Measurements from ENCODE around the gene DBN1.

DBN1 gene

DNA sequence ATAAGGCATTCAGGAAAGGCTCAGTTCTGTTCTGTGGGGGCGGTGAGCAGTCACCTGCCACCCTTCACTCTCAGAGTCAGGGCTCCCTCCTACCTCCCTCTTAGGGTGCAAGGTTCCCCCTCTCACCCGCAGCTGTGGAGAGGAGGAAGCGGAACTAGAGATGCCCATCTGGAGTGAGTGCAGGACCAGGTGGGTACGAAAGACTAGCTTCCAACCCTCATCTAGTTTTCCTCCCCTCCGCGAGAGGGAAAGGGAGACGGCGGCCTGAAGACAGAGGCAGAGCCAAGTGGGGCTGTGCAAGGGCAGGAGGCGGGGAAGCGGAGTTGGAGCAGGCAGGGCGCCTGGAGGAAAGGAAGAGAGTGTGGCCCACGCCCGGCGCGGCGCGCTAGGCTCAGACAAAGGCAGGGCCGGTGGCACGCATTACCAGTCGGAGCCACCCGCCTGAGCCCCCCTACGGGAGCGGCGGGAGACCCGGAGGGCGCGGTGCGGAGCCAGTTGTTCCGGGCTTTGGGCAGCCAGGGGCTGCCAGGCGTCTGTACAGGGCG, 19.5 kb downstream of the DBN1 start:
- DNase-seq (ENCODE audit: low read depth, low spot score): no peak
- H3K4me3 ChIP-seq (ENCODE audit: low read depth, low read length): peak overlapping the region; percentile 27
- TF ChIP-seq, protein P1, sequence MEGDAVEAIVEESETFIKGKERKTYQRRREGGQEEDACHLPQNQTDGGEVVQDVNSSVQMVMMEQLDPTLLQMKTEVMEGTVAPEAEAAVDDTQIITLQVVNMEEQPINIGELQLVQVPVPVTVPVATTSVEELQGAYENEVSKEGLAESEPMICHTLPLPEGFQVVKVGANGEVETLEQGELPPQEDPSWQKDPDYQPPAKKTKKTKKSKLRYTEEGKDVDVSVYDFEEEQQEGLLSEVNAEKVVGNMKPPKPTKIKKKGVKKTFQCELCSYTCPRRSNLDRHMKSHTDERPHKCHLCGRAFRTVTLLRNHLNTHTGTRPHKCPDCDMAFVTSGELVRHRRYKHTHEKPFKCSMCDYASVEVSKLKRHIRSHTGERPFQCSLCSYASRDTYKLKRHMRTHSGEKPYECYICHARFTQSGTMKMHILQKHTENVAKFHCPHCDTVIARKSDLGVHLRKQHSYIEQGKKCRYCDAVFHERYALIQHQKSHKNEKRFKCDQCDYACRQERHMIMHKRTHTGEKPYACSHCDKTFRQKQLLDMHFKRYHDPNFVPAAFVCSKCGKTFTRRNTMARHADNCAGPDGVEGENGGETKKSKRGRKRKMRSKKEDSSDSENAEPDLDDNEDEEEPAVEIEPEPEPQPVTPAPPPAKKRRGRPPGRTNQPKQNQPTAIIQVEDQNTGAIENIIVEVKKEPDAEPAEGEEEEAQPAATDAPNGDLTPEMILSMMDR (IDR thresholded peaks at IDR 0.05; ENCODE audit: low read depth, low read length): no peak
- in situ Hi-C loops (cut with HindIII; ENCODE audit: low sequenced_read_pairs): no loop called here

DNA sequence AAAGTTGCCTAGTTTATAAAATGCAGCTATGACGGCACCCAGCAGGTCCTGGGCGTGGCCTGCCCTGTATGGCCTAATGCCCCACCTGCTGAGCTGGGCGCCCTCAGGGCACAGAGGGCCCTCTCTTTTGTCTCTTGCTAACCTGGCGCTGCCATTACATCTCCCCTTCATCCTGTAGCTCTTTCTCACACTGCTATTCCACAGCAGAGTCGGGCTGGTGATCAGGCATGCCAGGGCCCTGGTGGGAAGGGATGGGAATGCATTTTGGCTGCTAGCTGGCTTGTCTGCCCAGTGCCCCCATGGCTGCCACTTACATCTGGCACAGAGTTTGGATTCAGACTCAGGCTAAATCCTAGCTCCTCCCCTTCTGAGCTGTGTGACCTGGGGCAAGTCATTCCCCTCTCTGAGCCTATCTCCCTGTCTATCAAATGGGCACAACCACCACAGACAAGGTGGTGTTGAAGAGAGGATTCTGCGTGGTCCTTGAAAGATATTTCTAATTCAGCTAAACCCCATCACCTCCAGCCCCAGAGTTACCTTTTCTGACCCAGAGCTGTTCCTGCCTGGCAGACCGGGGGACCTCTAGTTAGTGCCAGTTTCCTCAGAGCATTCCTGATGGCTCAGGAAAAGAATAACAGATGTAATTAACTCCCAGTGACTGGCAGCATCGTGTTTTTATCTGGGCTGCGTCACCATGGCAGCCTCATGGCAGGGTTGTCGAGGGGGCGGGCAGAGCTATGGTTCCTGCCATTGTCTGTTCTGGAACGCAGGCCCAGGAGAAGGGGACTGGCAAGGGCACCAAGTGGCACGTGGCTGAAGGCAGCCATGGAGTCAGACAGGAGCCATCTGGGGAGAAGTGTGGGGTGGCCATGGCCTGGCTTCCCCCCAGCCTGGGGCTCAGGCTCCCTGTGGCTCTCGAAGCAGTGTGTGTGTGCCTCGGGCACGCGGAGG, 20.5 kb downstream of the DBN1 start:
- TF ChIP-seq, protein P1 (IDR thresholded peaks at IDR 0.05; ENCODE audit: low read depth, low read length): no peak
- in situ Hi-C loops (cut with HindIII; ENCODE audit: low sequenced_read_pairs): no loop called here
- DNase-seq (ENCODE audit: low read depth, low spot score): no peak
- no peak overlapping the region for H3K4me3 ChIP-seq (ENCODE audit: low read depth, low read length)

GRCh38 chr5:177450667-177451424, 22.6 kb downstream of the DBN1 start:
- in situ Hi-C loops (cut with HindIII; ENCODE audit: low sequenced_read_pairs): no loop called here
- H3K4me3 ChIP-seq (ENCODE audit: low read depth, low read length): no peak overlapping the region
- no peak for DNase-seq (ENCODE audit: low read depth, low spot score)
- TF ChIP-seq, protein P1 (IDR thresholded peaks at IDR 0.05; ENCODE audit: low read depth, low read length): no peak

DNA sequence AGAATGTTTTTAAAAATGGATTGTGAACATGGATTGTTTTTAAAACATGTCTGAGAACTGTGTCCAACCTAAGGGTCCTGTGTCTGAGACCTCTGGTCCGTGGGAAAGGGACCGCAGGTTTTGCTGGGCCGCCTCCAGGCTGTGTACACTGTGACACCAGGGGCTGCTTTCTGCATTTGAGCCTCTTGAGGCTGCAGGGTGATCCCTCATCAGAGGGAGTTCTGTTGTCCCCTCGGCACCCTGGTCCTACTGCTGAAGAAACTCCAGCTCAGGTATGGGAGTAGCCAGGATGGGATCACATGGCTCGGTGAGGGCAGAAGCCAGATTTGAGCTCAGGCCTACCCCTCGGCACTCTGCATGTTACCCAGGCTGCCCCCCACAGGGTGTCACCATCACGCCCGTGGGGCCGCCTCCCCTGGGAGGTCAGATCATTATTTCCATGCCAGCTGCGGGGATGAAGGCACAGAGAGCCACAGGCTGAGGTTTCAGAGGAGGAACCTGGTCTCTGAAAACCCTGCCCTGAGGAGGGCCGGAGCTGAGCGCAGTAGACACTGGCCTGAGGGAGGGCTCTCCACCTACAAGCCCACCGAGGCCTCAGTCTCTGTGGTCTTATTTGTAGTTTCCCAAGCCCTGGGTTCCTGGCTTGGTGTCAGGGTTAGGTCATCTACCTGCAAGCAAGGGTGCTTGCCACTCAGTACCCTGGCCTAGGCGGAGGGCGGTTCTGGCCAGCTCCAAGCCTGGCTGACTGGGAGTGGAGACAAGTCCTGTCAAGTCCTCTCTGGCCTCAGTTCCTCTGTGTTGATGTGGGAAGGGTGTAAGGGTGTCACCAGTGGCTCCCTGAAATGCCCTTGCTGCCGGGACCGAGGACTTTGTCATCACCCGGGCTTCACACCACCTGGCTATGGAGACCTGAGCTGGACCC, 24.0 kb downstream of the DBN1 start:
- in situ Hi-C loops (cut with HindIII; ENCODE audit: low sequenced_read_pairs): no loop called here
- H3K4me3 ChIP-seq (ENCODE audit: low read depth, low read length): no peak overlapping the region
- TF ChIP-seq, protein P1 (IDR thresholded peaks at IDR 0.05; ENCODE audit: low read depth, low read length): no peak
- no peak for DNase-seq (ENCODE audit: low read depth, low spot score)

- H3K4me3 ChIP-seq (ENCODE audit: low read depth, low read length): no peak overlapping the region
- in situ Hi-C loops (cut with HindIII; ENCODE audit: low sequenced_read_pairs): no loop called here
- TF ChIP-seq, protein P1 (IDR thresholded peaks at IDR 0.05; ENCODE audit: low read depth, low read length): no peak
- DNase-seq (ENCODE audit: low read depth, low spot score): no peak
These were observed 25.0 kb downstream of the DBN1 start for GRCh38 chr5:177448244-177448950.

Measured in astrocyte of the spinal cord (primary cell).